NCI-H1436 (cell line): ENCODE data around the gene CAPN12.
"Not testable (repeated sequence)": the region's sequence is repeated elsewhere in the genome, so short reads cannot be mapped to it uniquely, and the experiment has no call there.

Experiments used
- DNase-seq: peaks from one replicate; lab custom pipeline; 2025; lab: John Stamatoyannopoulos, UW

CAPN12 gene

GRCh38 chr19:38744298-38744681, at the start of gene CAPN12:
TSS of gene CAPN12 (minus strand) at chr19:38744474. CDS start at chr19:38744165, 309 bp downstream.
- DNase-seq = no peak

- DNase-seq = no peak
Measured at GRCh38 chr19:38793671-38794070, 49.4 kb upstream of the CAPN12 start.

GRCh38 chr19:38793177-38793576, 48.9 kb upstream of the CAPN12 start:
- no peak for DNase-seq

GRCh38 chr19:38792250-38793111, 48.2 kb upstream of the CAPN12 start:
- DNase-seq = no peak

- not testable (repeated sequence) for DNase-seq
Measured at GRCh38 chr19:38791451-38792064, 47.3 kb upstream of the CAPN12 start.

- DNase-seq = not testable (repeated sequence)
Measured at GRCh38 chr19:38790507-38791403, 46.5 kb upstream of the CAPN12 start.

- no peak for DNase-seq
Measured at GRCh38 chr19:38788478-38789243, 44.4 kb upstream of the CAPN12 start, which contains the start of gene LGALS7B. TSS of gene LGALS7B (plus strand) at chr19:38789200. CDS start at chr19:38789227, 27 bp downstream.

GRCh38 chr19:38786572-38787265, 42.4 kb upstream of the CAPN12 start:
- DNase-seq = no peak

GRCh38 chr19:38786061-38786460, 41.8 kb upstream of the CAPN12 start:
- not testable (repeated sequence) for DNase-seq

GRCh38 chr19:38785187-38785699, 41.0 kb upstream of the CAPN12 start:
- DNase-seq = no peak

GRCh38 chr19:38784224-38784623, 40.0 kb upstream of the CAPN12 start:
- DNase-seq = no peak

- DNase-seq = not testable (repeated sequence)
Measured at GRCh38 chr19:38782212-38782611, 37.9 kb upstream of the CAPN12 start.

GRCh38 chr19:38781058-38781457, 36.8 kb upstream of the CAPN12 start:
- no peak for DNase-seq

GRCh38 chr19:38780443-38780842, 36.2 kb upstream of the CAPN12 start:
- DNase-seq = no peak

- DNase-seq = no peak
Measured at GRCh38 chr19:38778733-38779132, 34.5 kb upstream of the CAPN12 start.

GRCh38 chr19:38774181-38774950, 30.1 kb upstream of the CAPN12 start:
- no peak for DNase-seq

- DNase-seq = no peak
Measured at GRCh38 chr19:38773469-38774177, 29.3 kb upstream of the CAPN12 start, which contains the start of gene LGALS7. TSS of gene LGALS7 (minus strand) at chr19:38773517. CDS start at chr19:38773492, 25 bp downstream.

- DNase-seq = not testable (repeated sequence)
Measured at GRCh38 chr19:38771569-38771968, 27.3 kb upstream of the CAPN12 start.

- DNase-seq = not testable (repeated sequence)
Measured at GRCh38 chr19:38770949-38771275, 26.6 kb upstream of the CAPN12 start.
